Testis (tissue), 3 donors: ENCODE results near the gene TFCP2L1. TPM values are rescaled to one million over a fixed set of nuclear protein-coding genes. Genes with fewer than 3 reads are reported as not detected.
"Not testable (repeated sequence)": the region's sequence is repeated elsewhere in the genome, so short reads cannot be mapped to it uniquely, and the experiment has no call there.

Experiments
- DNase-seq: peaks from one replicate; pipeline ENCODE4 v3.0.0-alpha.2; 2019
- H3K27ac ChIP-seq, 2 donors: fragments of 200-600 bp; sonication (generic); one replicate each; pipeline ENCODE4 v1.5.1; 2019
- H3K27me3 ChIP-seq: fragments of 200-600 bp; sonication (generic); one replicate; pipeline ENCODE4 v1.5.1; 2019
- H3K36me3 ChIP-seq: fragments of 200-600 bp; sonication (generic); one replicate; pipeline ENCODE4 v1.5.1; 2017; ENCODE audit warnings: low read depth; ENCODE audit errors: missing control alignments
- H3K4me1 ChIP-seq: fragments of 200-600 bp; sonication (generic); one replicate; pipeline ENCODE4 v1.5.1; 2019
- H3K4me3 ChIP-seq, 2 donors: fragments of 200-600 bp; sonication (generic); one replicate each; pipeline ENCODE4 v1.5.1; 2017 to 2019
- H3K9me3 ChIP-seq: fragments of 200-600 bp; sonication (generic); one replicate; pipeline ENCODE4 v1.5.1; 2017
- CTCF ChIP-seq, 3 experiments: fragments of 450-650 bp in 2 of 3; fragments of 200-600 bp in 1 of 3; sonication (generic) in 1 of 3; IDR thresholded peaks; one replicate each; pipeline ENCODE4 v1.5.1; 2016 to 2019; ENCODE audit warnings: antibody characterized with exemption in 3 of 3, mild to moderate bottlenecking in 2 of 3, moderate library complexity in 1 of 3
- POLR2A ChIP-seq: fragments of 450-650 bp; IDR thresholded peaks from one replicate; pipeline ENCODE4 v1.6.1; 2017; ENCODE audit warnings: antibody characterized with exemption, mild to moderate bottlenecking, moderate library complexity
- WGBS, 2 donors: methylation state at CpG; one replicate each; pipeline ENCODE4 v1.1.5; 2018; 5-methylcytosine and 5-hydroxymethylcytosine counted together
- intact Hi-C: fragments of 100-400 bp; cut with DNase I; formaldehyde crosslinking; loops from one replicate; pipeline ENCODE4 v1.15.1; 2023; ENCODE audit warnings: low total_unique reads
- polyA plus RNA-seq: library from polyadenylated mRNA; stranded (reverse); fragments of 350-450 nt; fragmentation: Illumina TruSeq; extraction: RNeasy Lipid Tissue Mini Kit (QIAGEN cat#74804); gene quantifications from one replicate; pipeline ENCODE4 v1.2.3, GENCODE V29; 2014; ENCODE audit warnings: low read depth, low replicate concordance; ENCODE audit not compliant: insufficient read depth
- total RNA-seq, 2 donors: library from RNA; depleted of rRNA; stranded (reverse); fragments of >200 nt; gene quantifications; one replicate each; pipeline ENCODE4 v1.2.3, GENCODE V29; 2016

The TFCP2L1 gene
- total and polyA plus RNA-seq, 3 donors from 2014 or later = 2.5 to 5.1 (median 3.1) TPM

- no peaks in the 10 kb centered on the region for H3K9me3 ChIP-seq
- intact Hi-C loops = no loop called here
- TF ChIP-seq CTCF (IDR thresholded peaks at IDR 0.05) = no peak
- no peak for TF ChIP-seq POLR2A
- H3K27ac ChIP-seq = no peak overlapping the region
- no peak for DNase-seq
- H3K27me3 ChIP-seq = no peaks in the 10 kb centered on the region
- H3K36me3 ChIP-seq = no peaks in the 10 kb centered on the region
- no peaks in the 10 kb centered on the region for H3K4me1 ChIP-seq
- WGBS, 2 donors = 80 to 86% methylated on average over 3 of the region's 3 CpGs
- no peak overlapping the region for H3K4me3 ChIP-seq
Observed at GRCh38 chr2:121319941-121320340, 34.9 kb upstream of the TFCP2L1 start.

- Histone ChIP-seq H3K4me3 (no peak overlapping the region), H3K27me3 (no peaks in the 10 kb centered on the region), H3K9me3 (no peaks in the 10 kb centered on the region), H3K27ac (no peak overlapping the region), H3K36me3 (no peaks in the 10 kb centered on the region), H3K4me1 (no peaks in the 10 kb centered on the region)
- TF ChIP-seq POLR2A = no peak
- TF ChIP-seq CTCF (IDR thresholded peaks at IDR 0.05) = no peak
- 67 to 75% methylated on average over 7 of the region's 7 CpGs for WGBS, 2 donors
- DNase-seq = no peak
- intact Hi-C loops = no loop called here
Observed at GRCh38 chr2:121316986-121317385, 32.0 kb upstream of the TFCP2L1 start.

DNA sequence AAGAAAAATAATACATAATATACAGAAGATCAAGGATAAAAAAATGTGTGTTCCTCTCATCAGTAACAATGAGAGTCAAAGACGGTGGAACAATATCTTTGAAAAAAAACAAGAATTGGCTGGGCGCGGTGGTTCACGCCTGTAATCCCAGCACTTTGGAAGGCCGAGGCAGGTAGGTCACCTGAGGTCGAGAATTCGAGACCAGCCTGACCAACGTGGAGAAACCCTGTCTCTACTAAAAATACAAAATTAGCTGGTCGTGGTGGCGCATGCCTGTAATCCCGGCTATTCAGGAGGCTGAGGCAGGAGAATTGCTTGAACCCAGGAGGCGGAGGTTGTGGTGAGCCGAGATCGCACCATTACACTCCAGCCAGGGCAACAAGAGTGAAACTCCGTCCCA, 28.7 kb upstream of the TFCP2L1 start:
- H3K27me3 ChIP-seq, intact Hi-C loops, H3K36me3 ChIP-seq, H3K9me3 ChIP-seq, H3K4me1 ChIP-seq, H3K27ac ChIP-seq, H3K4me3 ChIP-seq, DNase-seq: not testable (repeated sequence)
- WGBS, 2 donors = 81 to 89% methylated on average over 15 of the region's 15 CpGs

DNA sequence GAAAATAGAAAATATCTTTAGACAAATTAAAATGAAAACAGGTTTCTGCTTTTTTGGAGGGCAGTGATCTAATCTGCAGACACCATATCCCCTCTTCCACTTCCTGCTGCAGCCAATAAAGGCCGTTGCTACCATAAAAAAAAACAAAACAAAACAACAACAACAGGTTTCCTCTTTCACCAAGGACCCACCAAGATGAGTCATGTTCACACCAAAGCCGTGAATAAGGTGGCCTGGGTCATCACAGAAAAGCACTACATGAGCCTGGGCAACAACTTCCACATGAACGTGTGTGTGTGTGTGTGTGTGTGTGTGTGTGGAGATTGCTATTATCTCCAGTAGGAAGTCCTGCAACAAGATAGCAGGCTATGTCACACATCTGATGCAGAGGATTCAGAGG, 24.8 kb upstream of the TFCP2L1 start:
- WGBS, 2 donors = 26 to 50% methylated on average over 3 of the region's 3 CpGs
- Histone ChIP-seq H3K4me3 (no peak overlapping the region), H3K9me3 (no peaks in the 10 kb centered on the region), H3K27me3 (no peaks in the 10 kb centered on the region), H3K27ac (no peak overlapping the region), H3K36me3 (no peaks in the 10 kb centered on the region), H3K4me1 (no peaks in the 10 kb centered on the region)
- DNase-seq = no peak
- TF ChIP-seq POLR2A = no peak
- TF ChIP-seq CTCF (IDR thresholded peaks at IDR 0.05) = no peak
- intact Hi-C loops = no loop called here

DNA sequence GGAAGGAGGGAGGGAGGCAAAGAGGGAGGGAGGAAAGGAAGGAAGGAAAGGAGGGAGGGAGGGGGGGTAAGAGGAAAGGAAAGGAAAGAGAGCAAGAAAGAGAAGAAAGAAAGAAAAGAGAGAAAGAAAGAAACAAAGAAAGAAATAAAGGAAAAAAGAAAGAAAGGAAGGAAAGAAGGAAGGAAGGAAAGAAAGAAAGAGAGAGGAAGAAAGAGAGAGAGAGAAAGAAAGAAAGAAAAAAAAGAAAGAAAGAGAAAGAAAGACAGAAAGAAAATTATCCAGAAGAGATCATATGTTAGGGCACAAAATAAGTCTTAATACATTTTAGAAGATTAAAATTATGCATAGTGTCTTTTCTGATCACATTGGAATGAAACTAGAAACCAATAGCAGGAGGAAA, 24.3 kb upstream of the TFCP2L1 start:
- no peak for DNase-seq
- TF ChIP-seq CTCF (IDR thresholded peaks at IDR 0.05) (no peak), POLR2A (no peak)
- no peak overlapping the region for H3K27ac ChIP-seq
- intact Hi-C loops = no loop called here
- no peaks in the 10 kb centered on the region for H3K36me3 ChIP-seq
- H3K4me3 ChIP-seq = no peak overlapping the region
- no peaks in the 10 kb centered on the region for H3K4me1 ChIP-seq
- H3K9me3 ChIP-seq = no peaks in the 10 kb centered on the region
- no peaks in the 10 kb centered on the region for H3K27me3 ChIP-seq
